Endothelial cell of umbilical vein (primary cell): ENCODE data around the gene TBL1Y. TPM values are rescaled to one million over a fixed set of nuclear protein-coding genes. Genes with fewer than 3 reads are reported as not detected.

Source experiments
- BruUV-seq: library from RNA; stranded (reverse); fragments of 400-500 nt; replicated peaks from 2 replicates; lab custom pipeline; 2021; lab: Mats Ljungman, UMichigan
- CTCF ChIA-PET: fragments of 300-600, 350-600 bp; sonication (Branson Sonifier 250); formaldehyde crosslinking; loops from one replicate; lab custom pipeline; 2021; ENCODE audit warnings: antibody characterized with exemption, inconsistent platforms; lab: Charles Lee
- POLR2A ChIA-PET: fragments of 300-600, 350-600 bp; sonication (Branson Sonifier 250); formaldehyde crosslinking; loops from one replicate; lab custom pipeline; 2021; ENCODE audit warnings: antibody characterized with exemption, inconsistent platforms; lab: Charles Lee
- DNase-seq: peaks from one replicate; pipeline ENCODE4 v3.0.0-alpha.2; 2011; ENCODE audit warnings: low read depth, low spot score
- FAIRE-seq: peaks from 2 replicates; lab custom pipeline; 2011; peaks lifted over from hg19 to GRCh38; lab: Jason Lieb, UNC
- H2AFZ ChIP-seq: 2 replicates; pipeline ENCODE4 v1.6.0; 2012; ENCODE audit warnings: low read depth, low read length, control low read depth, inconsistent platforms
- H3K27ac ChIP-seq: 2 replicates; pipeline ENCODE4 v1.5.1; 2011; ENCODE audit warnings: low read depth, mild to moderate bottlenecking, control low read depth, low read length, moderate library complexity; ENCODE audit not compliant: insufficient read depth
- H3K27me3 ChIP-seq, 2 experiments: 2 replicates each; pipeline versions ENCODE4 v1.6.0 to v1.6.1; 2011; ENCODE audit warnings: low read length in 2 of 2, mixed read lengths in 1 of 2; ENCODE audit not compliant: control insufficient read depth in 2 of 2, insufficient read depth in 2 of 2
- H3K36me3 ChIP-seq, 2 experiments: 2 replicates in 1 of 2; 3 replicates in 1 of 2; pipeline ENCODE4 v1.5.1; 2011; ENCODE audit warnings: low read length in 2 of 2, mild to moderate bottlenecking in 1 of 2, moderate library complexity in 1 of 2; ENCODE audit not compliant: control insufficient read depth in 2 of 2, insufficient read depth in 2 of 2; ENCODE audit errors: extremely low read depth in 1 of 2
- H3K4me1 ChIP-seq: 3 replicates; pipeline ENCODE4 v1.5.1; 2011; ENCODE audit warnings: mild to moderate bottlenecking, low read length; ENCODE audit not compliant: control insufficient read depth, insufficient read depth; ENCODE audit errors: extremely low read depth
- H3K4me2 ChIP-seq: 2 replicates; pipeline ENCODE4 v1.6.1; 2011; ENCODE audit warnings: low read length, control low read depth, mixed read lengths; ENCODE audit not compliant: insufficient read depth
- H3K4me3 ChIP-seq, 3 experiments: fragments of 200-600 bp in 1 of 3; sonication (generic), shearing (Covaris generic) in 1 of 3; replicated peaks in 1 of 3; 2 replicates each; pipeline ENCODE4 v1.5.1; 2011 to 2016; ENCODE audit warnings: control low read depth in 3 of 3, low read length in 3 of 3, mild to moderate bottlenecking in 2 of 3, inconsistent platforms in 1 of 3, low read depth in 1 of 3, moderate library complexity in 1 of 3; ENCODE audit not compliant: insufficient read depth in 1 of 3
- H3K79me2 ChIP-seq: 2 replicates; pipeline ENCODE4 v1.6.0; 2012; ENCODE audit warnings: low read length, inconsistent platforms; ENCODE audit not compliant: control insufficient read depth, insufficient read depth
- H3K9ac ChIP-seq: replicated peaks from 2 replicates; pipeline ENCODE3; 2011; ENCODE audit warnings: low read length, control low read depth; ENCODE audit not compliant: insufficient read depth; ENCODE audit errors: extremely low read depth
- H3K9me1 ChIP-seq: replicated peaks from 3 replicates; pipeline ENCODE4 v1.6.0; 2011; ENCODE audit warnings: mild to moderate bottlenecking, low read length; ENCODE audit not compliant: control insufficient read depth, insufficient read depth; ENCODE audit errors: extremely low read depth
- H3K9me3 ChIP-seq: replicated peaks from 2 replicates; pipeline ENCODE4 v1.5.1; 2012; ENCODE audit warnings: low read length, inconsistent platforms; ENCODE audit not compliant: control insufficient read depth, insufficient read depth
- H4K20me1 ChIP-seq: replicated peaks from 2 replicates; pipeline ENCODE3; 2011; ENCODE audit warnings: mild to moderate bottlenecking, low read length; ENCODE audit not compliant: control insufficient read depth, insufficient read depth; ENCODE audit errors: extremely low read depth
- EZH2 ChIP-seq: IDR thresholded peaks from 2 replicates; pipeline ENCODE4 v1.6.1; 2012; ENCODE audit warnings: borderline replicate concordance, low read depth, mild to moderate bottlenecking, moderate library complexity, low read length, inconsistent platforms; ENCODE audit not compliant: severe bottlenecking
- FOS ChIP-seq: IDR thresholded peaks from 2 replicates; pipeline ENCODE4 v1.6.1; 2011; ENCODE audit warnings: mild to moderate bottlenecking, low read length, moderate library complexity, borderline replicate concordance; ENCODE audit not compliant: insufficient read depth
- GATA2 ChIP-seq: IDR thresholded peaks from 2 replicates; pipeline ENCODE4 v1.7.0; 2011; ENCODE audit warnings: low read depth, mild to moderate bottlenecking, moderate library complexity, mixed read lengths, low read length; ENCODE audit not compliant: insufficient read length, insufficient read depth
- JUN ChIP-seq: IDR thresholded peaks from 2 replicates; pipeline ENCODE4 v1.6.1; 2011; ENCODE audit warnings: borderline replicate concordance, low read depth; ENCODE audit not compliant: insufficient read length, insufficient read depth
- MYC ChIP-seq: IDR thresholded peaks from one replicate; pipeline ENCODE4 v1.6.1; 2011; ENCODE audit warnings: mild to moderate bottlenecking, low read depth, low read length
- POLR2A ChIP-seq: IDR thresholded peaks from 2 replicates; pipeline ENCODE4 v1.6.1; 2012; ENCODE audit warnings: low read depth, mild to moderate bottlenecking, control low read depth, low read length
- POLR2AphosphoS5 ChIP-seq: IDR thresholded peaks from 2 replicates; pipeline ENCODE4 v1.6.1; 2012; ENCODE audit warnings: low read depth, mild to moderate bottlenecking, control low read depth, low read length, moderate library complexity; ENCODE audit not compliant: insufficient read depth
- dilution Hi-C: fragments of 300-500 bp; cut with MboI; formaldehyde crosslinking; loops from one replicate; pipeline ENCODE4 v1.15.0; 2019; ENCODE audit warnings: low sequenced_read_pairs; ENCODE audit not compliant: extremely low pct_ligation_motif_present
- intact Hi-C: fragments of 100-400 bp; cut with micrococcal nuclease; formaldehyde crosslinking; loops from one replicate; pipeline ENCODE4 v1.10.0; 2022
- polyA plus RNA-seq, 4 experiments: library from polyadenylated mRNA; depleted of rRNA in 3 of 4; stranded (reverse) in 3 of 4; unstranded in 1 of 4; fragments of >200 nt; gene quantifications; 2 replicates each; pipeline versions ENCODE4 v1.2.1 to v1.2.3, GENCODE V29; 2011 to 2012; ENCODE audit warnings: missing spikeins in 1 of 4
- total RNA-seq: library from RNA; stranded (reverse); gene quantifications from 2 replicates; pipeline ENCODE4 v1.2.3, GENCODE V29; 2021
- TF ChIP-seq, protein P1 (sequence below): IDR thresholded peaks from 2 replicates; pipeline ENCODE4 v1.6.1; 2011; ENCODE audit not compliant: insufficient read depth, insufficient read length
- TF ChIP-seq, protein P2 (sequence below), 2 donors: IDR thresholded peaks; 1 replicate in 1 of 2; 2 replicates in 1 of 2; pipeline ENCODE4 v1.5.1; 2011; ENCODE audit warnings: low read length in 2 of 2, mild to moderate bottlenecking in 2 of 2, moderate library complexity in 2 of 2, control low read depth in 1 of 2, inconsistent platforms in 1 of 2, low read depth in 1 of 2; ENCODE audit not compliant: insufficient read depth in 1 of 2; ENCODE audit errors: extremely low read depth in 1 of 2

TBL1Y gene
- total and polyA plus RNA-seq, 2 donors (not counting 3 experiments of a cell fraction or from before 2014, with no cell fraction given), result not detected

DNA sequence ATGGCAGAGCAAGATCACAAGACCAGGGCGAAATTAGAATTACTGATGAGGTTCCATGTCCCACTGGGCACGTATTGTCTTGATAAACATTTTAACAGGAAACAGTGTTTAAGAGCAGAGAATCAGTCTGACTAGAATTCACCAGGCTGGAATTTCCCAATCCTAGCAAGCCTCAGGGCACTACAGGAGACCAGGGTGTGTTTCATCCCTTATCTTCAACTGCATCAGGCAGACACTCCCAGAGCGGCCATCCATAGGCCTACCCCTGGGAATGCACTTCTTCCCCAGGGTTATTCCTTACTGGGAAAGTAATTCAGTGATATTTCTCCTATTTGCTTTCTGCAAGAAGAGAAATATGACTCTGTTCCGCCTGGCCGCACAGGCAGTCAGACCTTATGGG is 205.4 kb downstream of the TBL1Y start:
- DNase-seq (no peak), FAIRE-seq (no peak)
- no peak overlapping the region for H3K4me2 ChIP-seq
- POLR2A ChIA-PET, result no interaction called here
- H3K36me3 ChIP-seq, result no peaks in the 10 kb centered on the region
- no peak for TF ChIP-seq JUN
- TF ChIP-seq POLR2A, result no peak
- TF ChIP-seq GATA2, result no peak
- TF ChIP-seq, protein P1, sequence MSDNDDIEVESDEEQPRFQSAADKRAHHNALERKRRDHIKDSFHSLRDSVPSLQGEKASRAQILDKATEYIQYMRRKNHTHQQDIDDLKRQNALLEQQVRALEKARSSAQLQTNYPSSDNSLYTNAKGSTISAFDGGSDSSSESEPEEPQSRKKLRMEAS, result no peak
- TF ChIP-seq, protein P2, sequence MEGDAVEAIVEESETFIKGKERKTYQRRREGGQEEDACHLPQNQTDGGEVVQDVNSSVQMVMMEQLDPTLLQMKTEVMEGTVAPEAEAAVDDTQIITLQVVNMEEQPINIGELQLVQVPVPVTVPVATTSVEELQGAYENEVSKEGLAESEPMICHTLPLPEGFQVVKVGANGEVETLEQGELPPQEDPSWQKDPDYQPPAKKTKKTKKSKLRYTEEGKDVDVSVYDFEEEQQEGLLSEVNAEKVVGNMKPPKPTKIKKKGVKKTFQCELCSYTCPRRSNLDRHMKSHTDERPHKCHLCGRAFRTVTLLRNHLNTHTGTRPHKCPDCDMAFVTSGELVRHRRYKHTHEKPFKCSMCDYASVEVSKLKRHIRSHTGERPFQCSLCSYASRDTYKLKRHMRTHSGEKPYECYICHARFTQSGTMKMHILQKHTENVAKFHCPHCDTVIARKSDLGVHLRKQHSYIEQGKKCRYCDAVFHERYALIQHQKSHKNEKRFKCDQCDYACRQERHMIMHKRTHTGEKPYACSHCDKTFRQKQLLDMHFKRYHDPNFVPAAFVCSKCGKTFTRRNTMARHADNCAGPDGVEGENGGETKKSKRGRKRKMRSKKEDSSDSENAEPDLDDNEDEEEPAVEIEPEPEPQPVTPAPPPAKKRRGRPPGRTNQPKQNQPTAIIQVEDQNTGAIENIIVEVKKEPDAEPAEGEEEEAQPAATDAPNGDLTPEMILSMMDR (IDR thresholded peaks at IDR 0.05; ENCODE audit: extremely low read depth in 1 of 2, insufficient read depth in 1 of 2, low read depth in 1 of 2, low read length in 2 of 2), result no peak
- TF ChIP-seq FOS, result no peak
- no peak for TF ChIP-seq POLR2AphosphoS5
- no peak for TF ChIP-seq EZH2
- TF ChIP-seq MYC, result no peak
- H4K20me1 ChIP-seq, result no peaks in the 10 kb centered on the region
- H3K4me3 ChIP-seq, result no peak overlapping the region
- BruUV-seq, result no TSS peak
- H3K4me1 ChIP-seq, result no peaks in the 10 kb centered on the region
- CTCF ChIA-PET, result no interaction called here
- intact Hi-C loops, result no loop called here
- H3K79me2 ChIP-seq, result no peaks in the 10 kb centered on the region
- no peaks in the 10 kb centered on the region for H3K9me3 ChIP-seq
- no peak overlapping the region for H3K9ac ChIP-seq
- H3K27ac ChIP-seq, result no peak overlapping the region
- H3K9me1 ChIP-seq, result no peaks in the 10 kb centered on the region
- no peaks in the 10 kb centered on the region for H3K27me3 ChIP-seq
- no peak overlapping the region for H2AFZ ChIP-seq
- dilution Hi-C loops, result no loop called here
